ENCODE measurements around the gene MOV10L1. TPM values are rescaled to one million over a fixed set of nuclear protein-coding genes. Genes with fewer than 3 reads are reported as not detected.

Gene MOV10L1
- total and polyA plus RNA-seq, 11 donors = 0.06 to 0.63 (median 0.13) TPM; not detected in 6

- ATAC-seq (no peak), DNase-seq (no peak)
Observed at GRCh38 chr22:50139843-50140415, 50.1 kb downstream of the MOV10L1 start.

GRCh38 chr22:50140615-50141014 is 50.8 kb downstream of the MOV10L1 start:
- Histone ChIP-seq H3K9me3 (no peaks in the 10 kb centered on the region), H3K27ac (no peak overlapping the region)

More at GRCh38 chr22:50139843-50140415, 50.1 kb downstream of the MOV10L1 start:
- 70 to 82% (median 73%) methylated on average over 15 of the region's 15 CpGs for WGBS, 4 donors
- Histone ChIP-seq H3K9me3 (no peaks in the 10 kb centered on the region), H3K36me3 (no peaks in the 10 kb centered on the region), H3K27me3 (peaks cover 0 to 17% (median 4%) of the 10 kb centered on the region in 9 donors), H3K4me3 (no peak overlapping the region), H3K4me1 (peaks cover 0 to 7% (median 0%) of the 10 kb centered on the region in 12 donors), H3K27ac (no peak overlapping the region)
- TF ChIP-seq CTCF (IDR thresholded peaks at IDR 0.05) (no peak), POLR2A (IDR thresholded peaks at IDR 0.05) (no peak)
- intact Hi-C loops (cut with DNase I) = loop anchor here in 1 of 10 donors (10.0 kb wide), 1 partner anchor 215 kb away; no protein-coding TSS in a partner anchor

GRCh38 chr22:50141462-50141861 is 51.7 kb downstream of the MOV10L1 start:
- Histone ChIP-seq H3K36me3 (no peaks in the 10 kb centered on the region), H3K27ac (no peak overlapping the region), H3K27me3 (peaks cover 0 to 28% (median 6%) of the 10 kb centered on the region in 9 donors), H3K4me1 (peaks cover 0 to 5% (median 0%) of the 10 kb centered on the region in 12 donors), H3K9me3 (no peaks in the 10 kb centered on the region), H3K4me3 (no peak overlapping the region)
- WGBS, 4 donors = 55 to 69% (median 62%) methylated on average over 6 of the region's 6 CpGs
- ATAC-seq (no peak), DNase-seq (no peak)
- intact Hi-C loops (cut with DNase I) = loop anchor here in 1 of 10 donors (10.0 kb wide), 1 partner anchor 217 kb away; no protein-coding TSS in a partner anchor
- no peak for TF ChIP-seq POLR2A (IDR thresholded peaks at IDR 0.05)
- no peak for TF ChIP-seq CTCF (IDR thresholded peaks at IDR 0.05)

More at GRCh38 chr22:50140615-50141014, 50.8 kb downstream of the MOV10L1 start:
- 77 to 88% (median 81%) methylated on average over 3 of the region's 3 CpGs for WGBS, 4 donors
- ATAC-seq (no peak), DNase-seq (no peak)
- Histone ChIP-seq H3K4me3 (no peak overlapping the region), H3K27me3 (peaks cover 0 to 24% (median 5%) of the 10 kb centered on the region in 9 donors), H3K36me3 (no peaks in the 10 kb centered on the region), H3K4me1 (peaks cover 0 to 7% (median 0%) of the 10 kb centered on the region in 12 donors)
- intact Hi-C loops (cut with DNase I) = loop anchor here in 1 of 10 donors (10.0 kb wide), 1 partner anchor 216 kb away; no protein-coding TSS in a partner anchor
- TF ChIP-seq POLR2A (IDR thresholded peaks at IDR 0.05) (no peak), CTCF (IDR thresholded peaks at IDR 0.05) (no peak)

GRCh38 chr22:50141891-50142363 is 52.1 kb downstream of the MOV10L1 start:
- Histone ChIP-seq H3K4me3 (no peak overlapping the region), H3K36me3 (no peaks in the 10 kb centered on the region), H3K27ac (no peak overlapping the region), H3K9me3 (no peaks in the 10 kb centered on the region), H3K27me3 (peaks cover 0 to 28% (median 6%) of the 10 kb centered on the region in 9 donors), H3K4me1 (peaks cover 0 to under 1% (median 0%) of the 10 kb centered on the region in 12 donors)
- DNase-seq = no peak
- intact Hi-C loops (cut with DNase I) = loop anchor here in 1 of 10 donors (10.0 kb wide), 1 partner anchor 217 kb away; no protein-coding TSS in a partner anchor
- 19 to 32% (median 30%) methylated on average over 11 of the region's 11 CpGs for whole genome bisulfite sequencing, 4 donors
- no peak for ATAC-seq
- TF ChIP-seq POLR2A (IDR thresholded peaks at IDR 0.05) (no peak), CTCF (IDR thresholded peaks at IDR 0.05) (no peak)

Data from heart left ventricle (tissue), 16 donors.